ENCODE results near the gene SLC24A3.

SLC24A3 gene

GRCh38 chr20:19205981-19206396 lies 6.5 kb upstream of the SLC24A3 start:
- DNase-seq (ENCODE audit: low read depth), result peak; percentile 72
- no peak overlapping the region for H3K4me3 ChIP-seq (ENCODE audit: low read depth, low read length)
- TF ChIP-seq MYC (IDR thresholded peaks at IDR 0.05; ENCODE audit: low read depth, low read length), result no peak
- no peak for TF ChIP-seq MAX (IDR thresholded peaks at IDR 0.05; ENCODE audit: low read depth, low read length)
- TF ChIP-seq CTCF (IDR thresholded peaks at IDR 0.05; ENCODE audit: low read depth, low read length), result peak; percentile 90

- H3K4me3 ChIP-seq (ENCODE audit: low read depth, low read length), result no peak overlapping the region
- DNase-seq (ENCODE audit: low read depth), result no peak
- TF ChIP-seq POLR2A (IDR thresholded peaks at IDR 0.05; ENCODE audit: extremely low read depth, insufficient read length), result no peak
- TF ChIP-seq CTCF (IDR thresholded peaks at IDR 0.05; ENCODE audit: low read depth, low read length), result no peak
- no peak for TF ChIP-seq MAX (IDR thresholded peaks at IDR 0.05; ENCODE audit: low read depth, low read length)
- no peak for TF ChIP-seq MYC (IDR thresholded peaks at IDR 0.05; ENCODE audit: low read depth, low read length)
Measured at GRCh38 chr20:19207541-19207940, 4.9 kb upstream of the SLC24A3 start.

- TF ChIP-seq MAX (IDR thresholded peaks at IDR 0.05; ENCODE audit: low read depth, low read length) (no peak), MYC (IDR thresholded peaks at IDR 0.05; ENCODE audit: low read depth, low read length) (no peak), POLR2A (IDR thresholded peaks at IDR 0.05; ENCODE audit: extremely low read depth, insufficient read length) (no peak), CTCF (IDR thresholded peaks at IDR 0.05; ENCODE audit: low read depth, low read length) (no peak)
- no peak overlapping the region for H3K4me3 ChIP-seq (ENCODE audit: low read depth, low read length)
- no peak for DNase-seq (ENCODE audit: low read depth)
Measured at GRCh38 chr20:19210391-19211155, 1.9 kb upstream of the SLC24A3 start.

GRCh38 chr20:19211252-19211651 lies 1.2 kb upstream of the SLC24A3 start:
- H3K4me3 ChIP-seq (ENCODE audit: low read depth, low read length), result no peak overlapping the region
- DNase-seq (ENCODE audit: low read depth), result no peak
- TF ChIP-seq POLR2A (IDR thresholded peaks at IDR 0.05; ENCODE audit: extremely low read depth, insufficient read length), result no peak
- TF ChIP-seq MYC (IDR thresholded peaks at IDR 0.05; ENCODE audit: low read depth, low read length), result no peak
- TF ChIP-seq CTCF (IDR thresholded peaks at IDR 0.05; ENCODE audit: low read depth, low read length), result no peak
- no peak for TF ChIP-seq MAX (IDR thresholded peaks at IDR 0.05; ENCODE audit: low read depth, low read length)

GRCh38 chr20:19211661-19212468 lies 577 bp upstream of the SLC24A3 start:
- peak overlapping the region; percentile 34 for H3K4me3 ChIP-seq (ENCODE audit: low read depth, low read length)
- DNase-seq (ENCODE audit: low read depth), result peak; percentile 64
- TF ChIP-seq CTCF (IDR thresholded peaks at IDR 0.05; ENCODE audit: low read depth, low read length) (no peak), MAX (IDR thresholded peaks at IDR 0.05; ENCODE audit: low read depth, low read length) (no peak), POLR2A (IDR thresholded peaks at IDR 0.05; ENCODE audit: extremely low read depth, insufficient read length) (no peak), MYC (IDR thresholded peaks at IDR 0.05; ENCODE audit: low read depth, low read length) (no peak)

Data from NB4 (cell line).